Hematopoietic multipotent progenitor cell treated with erythropoietin and hydrocortisone succinate and interleukin-3 and kit ligand, for 17 days (in vitro differentiated cells): ENCODE results near the gene SARDH.
"Not testable (repeated sequence)": the region's sequence is repeated elsewhere in the genome, so short reads cannot be mapped to it uniquely, and the experiment has no call there.

Source experiments
- DNase-seq: peaks from one replicate; pipeline ENCODE4 v3.0.0-alpha.2; 2015; ENCODE audit warnings: low spot score

SARDH gene

GRCh38 chr9:133629221-133630110 is 108.7 kb downstream of the SARDH start:
- no peak for DNase-seq

- DNase-seq, result no peak
Measured at GRCh38 chr9:133628766-133629165, 109.4 kb downstream of the SARDH start.

GRCh38 chr9:133627341-133627740 is 110.8 kb downstream of the SARDH start:
- no peak for DNase-seq

GRCh38 chr9:133626008-133626407 is 112.1 kb downstream of the SARDH start:
- not testable (repeated sequence) for DNase-seq

GRCh38 chr9:133622555-133622954 is 115.6 kb downstream of the SARDH start:
- DNase-seq, result no peak

GRCh38 chr9:133621725-133622267 is 116.4 kb downstream of the SARDH start:
- DNase-seq, result no peak

GRCh38 chr9:133619791-133620190 is 118.4 kb downstream of the SARDH start:
- no peak for DNase-seq

- no peak for DNase-seq
Measured at GRCh38 chr9:133618726-133619125, 119.4 kb downstream of the SARDH start.

- DNase-seq, result no peak
Measured at GRCh38 chr9:133616643-133617405, 121.3 kb downstream of the SARDH start.

GRCh38 chr9:133615606-133616188 is 122.5 kb downstream of the SARDH start:
- DNase-seq, result no peak

- DNase-seq, result no peak
Measured at GRCh38 chr9:133615186-133615585, 123.0 kb downstream of the SARDH start.

GRCh38 chr9:133614678-133615077 is 123.5 kb downstream of the SARDH start:
- DNase-seq, result no peak

GRCh38 chr9:133614056-133614455 is 124.1 kb downstream of the SARDH start:
- no peak for DNase-seq
